Fibroblast of upper back skin (primary cell): ENCODE results near the gene ZNF474.
A peak's percentile ranks its signal among the peaks of the same experiment; 100 is the strongest.

Experiments used
- DNase-seq: peaks from one replicate; pipeline ENCODE4 v3.0.0-alpha.2; 2013

ZNF474 gene

GRCh38 chr5:122119205-122119604 is 10.1 kb upstream of the ZNF474 start:
- DNase-seq, result no peak

- no peak for DNase-seq
Measured at GRCh38 chr5:122120493-122120892, 8.9 kb upstream of the ZNF474 start.

- DNase-seq, result no peak
Measured at GRCh38 chr5:122120957-122121356, 8.4 kb upstream of the ZNF474 start.

- no peak for DNase-seq
Measured at GRCh38 chr5:122121479-122122465, 7.6 kb upstream of the ZNF474 start.

GRCh38 chr5:122124766-122125165 is 4.6 kb upstream of the ZNF474 start:
- DNase-seq, result no peak

GRCh38 chr5:122126177-122126755 is 3.1 kb upstream of the ZNF474 start:
- DNase-seq, result peak; percentile 92

GRCh38 chr5:122126756-122127321 is 2.5 kb upstream of the ZNF474 start:
- peak; percentile 34 for DNase-seq

GRCh38 chr5:122130152-122130551 is 806 bp downstream of the ZNF474 start:
- DNase-seq, result no peak

GRCh38 chr5:122137702-122138101 is 8.4 kb downstream of the ZNF474 start:
- DNase-seq, result no peak

GRCh38 chr5:122138356-122138755 is 9.0 kb downstream of the ZNF474 start:
- DNase-seq, result no peak

GRCh38 chr5:122140900-122141299 is 11.6 kb downstream of the ZNF474 start:
- DNase-seq, result no peak

GRCh38 chr5:122141751-122142150 is 12.4 kb downstream of the ZNF474 start:
- peak; percentile 80 for DNase-seq

GRCh38 chr5:122142480-122143164 is 13.3 kb downstream of the ZNF474 start:
- DNase-seq, result peak; percentile 90

GRCh38 chr5:122144236-122144635 is 14.9 kb downstream of the ZNF474 start:
- no peak for DNase-seq

- DNase-seq, result no peak
Measured at GRCh38 chr5:122145906-122146305, 16.6 kb downstream of the ZNF474 start.

GRCh38 chr5:122149321-122150090 is 20.2 kb downstream of the ZNF474 start:
- peak; percentile 46 for DNase-seq

GRCh38 chr5:122150215-122150614 is 20.9 kb downstream of the ZNF474 start:
- peak; percentile 76 for DNase-seq

- peak; percentile 91 for DNase-seq
Measured at GRCh38 chr5:122151640-122152039, 22.3 kb downstream of the ZNF474 start.

- DNase-seq, result peak; percentile 63
Measured at GRCh38 chr5:122152266-122152900, 23.0 kb downstream of the ZNF474 start.

GRCh38 chr5:122153230-122153629 is 23.9 kb downstream of the ZNF474 start:
- DNase-seq, result peak; percentile 95

- DNase-seq, result no peak
Measured at GRCh38 chr5:122153774-122154173, 24.4 kb downstream of the ZNF474 start.

GRCh38 chr5:122154491-122154890 is 25.1 kb downstream of the ZNF474 start:
- DNase-seq, result peak; percentile 71
